ENCODE measurements around the gene MSANTD4.
"Not testable (repeated sequence)": the region's sequence is repeated elsewhere in the genome, so short reads cannot be mapped to it uniquely, and the experiment has no call there.

MSANTD4 gene

DNA sequence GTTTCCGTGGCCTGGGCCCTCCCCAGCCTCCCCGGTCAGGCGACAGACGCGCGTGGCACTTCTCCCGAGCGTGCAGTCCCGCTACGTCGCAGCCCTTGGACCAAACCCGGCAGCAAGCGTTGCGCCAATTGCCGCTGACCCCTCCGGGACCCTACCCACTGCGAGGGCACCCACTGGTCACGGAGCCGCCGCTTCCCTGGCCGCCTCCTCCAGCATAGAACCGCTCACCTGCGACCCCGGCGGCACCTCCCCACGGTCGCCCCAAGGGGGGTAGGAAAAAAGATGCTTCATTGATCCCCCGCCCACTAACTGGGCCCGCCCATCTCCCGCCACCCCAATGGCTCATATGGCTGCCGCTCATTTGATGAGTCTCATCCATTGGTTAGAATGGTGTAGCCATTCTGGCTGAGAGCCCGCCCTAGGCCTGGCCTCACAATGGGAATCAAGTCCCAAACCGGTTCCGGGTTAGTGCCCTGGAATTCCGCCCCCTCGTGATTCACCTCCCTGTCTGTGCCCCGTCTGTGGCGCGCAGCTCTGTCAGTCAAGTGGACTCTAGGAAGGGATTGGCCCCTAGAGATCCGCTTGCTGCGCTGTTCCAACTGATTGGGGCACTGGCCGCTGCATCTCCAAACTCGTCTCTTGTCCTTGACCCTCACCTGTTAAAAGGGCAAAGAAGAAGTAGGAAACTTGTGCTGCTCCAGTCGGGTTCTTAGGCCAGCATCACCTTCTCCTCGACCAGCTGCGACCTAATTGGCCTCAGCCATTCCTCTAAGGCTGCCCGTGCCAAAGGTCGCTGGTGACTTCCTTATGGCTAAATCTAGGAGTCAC is at the start of gene MSANTD4:
MSANTD4 (minus strand) TSS at position 274 of the 828 bp plus-strand sequence. CDS start 11,323 bp downstream, outside the sequence.
- peak; percentile 94 to 95 for DNase-seq (ENCODE audit: low read depth in 2 of 2)

DNA sequence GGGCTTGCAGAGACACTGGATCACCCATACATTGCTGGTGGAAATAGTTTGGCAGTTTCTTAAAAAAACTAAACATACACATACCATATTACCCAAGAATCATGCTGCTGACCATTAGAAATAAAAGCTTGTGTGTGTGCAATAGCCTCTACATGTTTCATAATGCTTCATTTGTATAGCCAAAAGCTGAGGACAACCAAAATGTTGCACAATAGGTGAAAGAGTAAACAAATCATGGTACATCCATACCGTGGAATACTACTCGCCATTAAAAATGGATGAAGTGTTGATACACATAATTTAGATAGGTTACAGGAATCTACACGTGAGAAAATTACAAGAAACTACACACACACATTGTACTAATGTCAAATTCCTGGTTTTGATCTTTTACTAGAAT is 48.6 kb upstream of the MSANTD4 start:
- DNase-seq (ENCODE audit: low read depth in 2 of 2) = no peak

DNA sequence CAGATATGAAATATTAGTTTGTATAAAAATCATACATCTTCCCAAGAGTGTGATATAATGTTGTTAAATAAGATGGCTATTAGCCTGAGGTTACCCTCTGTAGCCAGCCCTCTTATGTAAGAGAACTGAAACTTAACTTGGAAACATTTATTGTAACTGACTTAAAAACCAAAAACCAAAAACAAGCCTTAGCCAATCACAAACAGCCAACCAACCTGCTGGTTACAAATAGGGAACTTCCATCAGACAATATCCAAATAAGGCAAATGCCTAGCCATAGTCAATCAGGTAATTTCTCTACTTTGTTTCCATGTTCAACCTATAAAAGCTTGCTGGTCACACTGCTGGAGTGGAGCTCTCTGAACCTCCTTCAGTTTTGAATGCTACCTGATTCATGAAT is 41.0 kb upstream of the MSANTD4 start:
- DNase-seq (ENCODE audit: low read depth in 2 of 2) = no peak

DNA sequence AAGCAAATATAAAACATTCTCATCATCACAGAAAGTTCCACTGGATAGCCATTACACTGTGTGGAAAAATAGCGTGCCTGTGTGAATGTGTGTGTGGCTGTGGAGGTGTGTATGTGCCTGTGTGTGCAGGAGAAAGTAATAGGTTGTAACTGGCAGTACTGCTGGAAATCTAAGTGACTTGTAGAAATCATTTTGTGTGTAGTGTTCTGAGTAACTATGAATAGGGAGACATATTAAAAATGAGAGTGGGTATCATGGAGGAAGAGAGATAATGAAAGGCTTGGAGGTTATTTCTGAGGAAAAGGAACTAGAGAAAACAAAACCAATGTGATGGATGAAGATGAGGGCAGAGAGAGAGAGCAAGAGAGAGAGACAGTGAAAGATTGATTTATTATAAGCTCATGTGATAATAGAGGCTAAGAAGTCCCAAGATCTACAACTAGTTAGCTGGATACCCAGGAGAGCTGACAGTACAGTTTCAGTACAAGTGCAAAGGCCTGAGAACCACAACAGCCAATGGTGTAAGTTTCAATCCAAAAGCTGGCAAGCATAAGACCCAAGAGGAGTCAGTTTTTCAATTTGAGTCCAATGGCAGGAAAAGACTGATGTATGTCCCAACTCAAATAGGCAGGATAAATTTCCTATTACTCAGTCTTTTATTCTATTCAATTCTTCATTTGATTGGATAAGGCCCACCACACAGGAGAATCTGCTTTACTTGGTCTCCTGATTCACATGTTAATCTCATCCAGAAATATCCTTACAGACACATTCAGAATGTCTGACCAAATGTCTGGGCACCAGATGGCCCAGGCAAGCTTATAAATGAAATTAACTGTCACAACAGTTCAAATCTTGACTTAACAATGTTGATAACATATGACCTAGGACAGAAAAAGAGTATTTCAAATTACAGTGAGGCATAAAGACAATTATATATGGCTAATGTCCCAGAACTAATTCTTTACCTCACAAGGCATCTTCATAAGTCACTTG is 40.2 kb upstream of the MSANTD4 start:
- no peak for DNase-seq (ENCODE audit: low read depth in 2 of 2)

DNA sequence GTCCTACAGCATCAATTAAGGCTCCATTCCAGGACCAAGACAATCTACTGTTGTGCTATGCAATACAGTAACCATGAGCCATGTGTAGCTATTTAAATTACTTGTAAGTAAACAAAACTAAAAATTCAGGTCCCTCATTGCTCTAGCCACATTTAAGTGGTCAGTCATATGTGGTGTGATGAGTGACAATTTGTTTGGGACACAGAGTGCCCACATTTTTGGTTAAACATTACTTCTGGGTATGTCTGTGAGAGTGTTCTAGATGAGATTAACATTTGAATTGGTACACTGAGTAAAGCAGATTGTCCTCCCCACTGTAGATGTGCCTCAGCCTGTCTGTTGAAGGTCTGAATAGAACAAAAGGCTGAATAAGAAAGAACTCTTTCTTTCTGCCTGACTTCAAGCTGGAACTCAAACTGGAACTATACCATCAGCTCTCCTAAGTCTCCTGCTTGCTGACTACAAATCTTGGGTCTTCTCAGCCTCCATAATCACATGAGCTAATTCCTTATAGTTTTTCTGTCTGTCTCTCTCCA is 39.3 kb upstream of the MSANTD4 start:
- no peak for DNase-seq (ENCODE audit: low read depth in 2 of 2)

DNA sequence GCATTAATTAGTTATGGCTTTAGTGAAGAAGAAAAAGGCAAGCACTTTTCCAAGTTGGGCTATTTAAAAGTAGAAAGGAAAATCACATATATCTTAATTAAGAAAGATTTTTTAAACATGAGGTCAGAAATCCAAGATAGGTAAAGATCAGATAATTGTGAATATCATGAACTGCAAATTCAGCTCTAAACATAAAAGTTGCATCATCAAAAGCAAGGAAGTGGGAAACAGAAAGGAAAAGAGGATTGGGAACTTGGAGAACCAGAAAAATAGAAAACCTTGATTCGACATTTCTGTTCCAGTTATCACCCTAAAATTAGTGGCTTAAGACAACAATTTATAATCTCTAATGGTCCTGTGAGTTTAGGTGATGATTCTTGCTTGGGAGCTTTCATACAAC is 37.6 kb upstream of the MSANTD4 start:
- DNase-seq (ENCODE audit: low read depth in 2 of 2) = no peak

DNA sequence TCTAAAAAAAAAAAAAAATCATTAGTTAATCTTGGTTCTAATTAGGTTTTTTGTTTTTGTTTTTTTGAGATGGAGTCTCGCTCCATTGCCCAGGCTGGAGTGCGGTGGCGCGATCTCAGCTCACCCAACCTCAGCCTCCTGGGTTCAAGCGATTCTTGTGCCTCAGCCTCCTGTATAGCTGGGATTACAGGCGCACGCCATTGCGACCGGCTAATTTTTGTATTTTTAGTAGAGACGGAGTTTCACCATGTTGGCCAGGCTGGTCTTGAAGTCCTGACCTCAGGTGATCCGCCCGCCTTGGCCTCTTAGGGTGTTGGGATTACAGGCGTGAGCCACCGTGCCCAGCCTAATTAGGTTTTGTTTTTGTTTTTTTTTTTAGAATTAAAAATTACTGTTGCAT is 36.3 kb upstream of the MSANTD4 start:
- not testable (repeated sequence) for DNase-seq (ENCODE audit: low read depth in 2 of 2)

DNA sequence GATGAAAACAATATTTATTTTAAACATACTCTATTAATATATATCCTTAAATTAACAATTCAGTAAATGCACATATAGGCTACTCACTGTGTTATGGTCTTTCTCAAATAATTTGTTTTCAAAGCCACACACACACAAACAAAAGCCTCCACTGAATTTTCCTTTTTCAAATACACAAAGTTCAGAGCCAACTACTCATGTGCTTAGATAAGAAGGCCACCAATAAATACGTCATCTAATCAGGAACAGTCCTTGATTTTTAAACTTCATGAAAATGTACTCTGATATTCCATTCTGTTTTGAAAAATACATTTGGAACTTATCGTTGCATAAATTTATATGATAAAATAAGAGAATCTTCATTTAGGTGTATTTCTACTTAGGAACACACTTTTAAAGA is 29.1 kb upstream of the MSANTD4 start:
- DNase-seq (ENCODE audit: low read depth in 2 of 2) = no peak

DNA sequence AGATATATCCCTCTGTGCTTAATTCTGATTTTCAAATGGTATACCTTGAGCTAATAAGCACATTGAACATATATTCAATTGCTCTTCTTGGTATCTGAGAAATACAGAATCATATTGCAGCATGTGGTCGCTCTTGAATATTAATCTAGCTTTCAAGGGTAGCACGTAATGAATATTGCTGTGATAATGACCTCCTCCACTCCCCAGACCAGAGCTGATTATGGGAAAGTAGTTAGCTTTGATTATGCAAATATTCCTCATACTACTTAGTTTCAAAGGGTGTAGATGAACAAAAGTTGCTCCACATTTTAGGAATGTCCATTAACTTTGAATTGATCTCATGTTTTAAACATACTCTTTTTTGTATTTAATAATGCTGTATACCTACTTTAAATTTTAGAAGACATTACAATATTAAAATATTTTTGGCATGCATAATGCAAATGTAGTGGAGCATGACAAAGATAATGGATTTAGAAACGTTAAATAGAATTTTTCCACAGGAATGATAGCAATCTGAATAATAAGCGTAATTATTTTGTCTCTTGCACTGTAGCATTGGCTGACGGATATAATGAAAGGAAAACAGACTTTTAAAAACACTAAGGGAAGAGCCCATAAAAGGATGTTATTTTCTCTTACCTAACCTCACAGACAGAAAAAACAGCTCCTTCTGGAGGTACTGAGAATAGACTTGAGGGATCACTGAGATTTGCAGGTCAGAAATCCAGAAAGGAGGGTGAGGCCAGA is 27.9 kb upstream of the MSANTD4 start:
- DNase-seq (ENCODE audit: low read depth in 2 of 2) = no peak

DNA sequence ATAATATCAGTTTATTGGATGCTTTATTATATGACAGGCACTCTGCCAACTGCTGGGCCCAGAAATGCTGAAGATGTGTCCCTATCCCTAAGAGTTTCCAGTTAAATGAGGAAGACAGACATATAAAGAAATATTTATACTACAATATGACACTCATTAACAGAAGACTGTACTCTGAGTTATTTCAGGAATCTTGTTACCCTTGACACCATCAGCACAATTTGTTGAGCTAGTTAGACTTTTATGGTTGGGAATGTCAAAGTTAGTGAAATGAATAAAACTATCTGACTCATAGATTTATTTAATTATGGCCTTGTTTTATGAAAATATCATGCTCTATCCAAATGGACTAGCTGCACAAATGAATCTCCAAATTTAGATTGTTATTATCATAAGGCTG is 25.6 kb upstream of the MSANTD4 start:
- no peak for DNase-seq (ENCODE audit: low read depth in 2 of 2)

DNA sequence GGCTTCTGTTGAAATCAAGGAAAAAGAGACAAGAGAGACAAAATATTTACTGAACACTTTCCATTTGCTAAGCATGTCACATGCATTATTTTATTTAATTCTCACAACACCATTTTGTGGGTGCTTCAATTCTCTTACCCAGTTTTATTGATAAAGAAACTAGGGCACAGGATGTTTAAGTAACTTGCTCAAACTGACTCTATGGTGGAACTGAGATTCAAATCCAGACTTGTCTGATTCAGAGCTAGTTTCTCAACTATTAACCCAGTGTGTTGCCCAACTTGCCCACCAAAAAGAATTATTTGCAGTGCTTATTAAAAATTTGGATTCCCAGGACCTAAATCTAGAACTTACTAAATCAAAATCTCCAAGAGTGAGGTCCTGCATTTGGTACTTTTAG is 21.5 kb upstream of the MSANTD4 start:
- DNase-seq (ENCODE audit: low read depth in 2 of 2) = no peak

DNA sequence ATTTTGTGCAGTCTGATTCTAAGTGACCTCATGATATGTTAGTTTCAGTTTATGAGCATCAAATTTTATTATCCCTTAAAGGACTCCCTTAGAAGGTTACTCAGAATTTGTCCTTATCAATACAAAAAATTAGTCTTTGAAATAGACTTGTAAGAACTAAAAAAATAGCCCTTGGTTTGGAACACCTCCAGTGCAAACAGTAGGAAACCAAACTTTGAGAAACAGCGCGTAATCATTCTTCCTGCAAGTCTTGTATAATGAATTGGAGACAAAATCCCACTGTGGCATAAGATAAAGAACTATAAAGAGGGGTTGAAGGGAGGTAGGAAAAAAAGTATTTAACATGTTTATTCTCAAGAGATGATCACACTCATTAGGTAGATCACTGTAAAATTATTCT is 10.8 kb upstream of the MSANTD4 start:
- DNase-seq (ENCODE audit: low read depth in 2 of 2) = no peak

DNA sequence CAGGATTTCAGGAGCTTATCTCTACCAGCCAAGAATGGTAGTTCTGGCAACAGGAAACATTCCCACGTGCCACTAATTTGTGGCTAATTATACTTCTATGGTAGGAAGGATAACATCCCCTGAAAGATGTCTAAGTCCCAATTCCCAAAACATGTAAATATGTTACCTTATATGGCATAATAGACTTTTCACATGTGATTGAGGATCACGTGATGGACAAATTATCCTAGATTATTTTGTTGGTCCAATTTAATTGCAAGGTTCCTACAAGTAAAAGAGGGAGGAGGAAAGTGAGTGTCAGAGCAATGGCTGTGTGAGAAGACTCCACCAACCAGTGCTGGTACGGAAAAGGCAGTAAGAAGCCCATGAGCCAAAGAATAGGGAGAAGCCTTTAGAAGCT is 9.9 kb upstream of the MSANTD4 start:
- DNase-seq (ENCODE audit: low read depth in 2 of 2) = no peak

DNA sequence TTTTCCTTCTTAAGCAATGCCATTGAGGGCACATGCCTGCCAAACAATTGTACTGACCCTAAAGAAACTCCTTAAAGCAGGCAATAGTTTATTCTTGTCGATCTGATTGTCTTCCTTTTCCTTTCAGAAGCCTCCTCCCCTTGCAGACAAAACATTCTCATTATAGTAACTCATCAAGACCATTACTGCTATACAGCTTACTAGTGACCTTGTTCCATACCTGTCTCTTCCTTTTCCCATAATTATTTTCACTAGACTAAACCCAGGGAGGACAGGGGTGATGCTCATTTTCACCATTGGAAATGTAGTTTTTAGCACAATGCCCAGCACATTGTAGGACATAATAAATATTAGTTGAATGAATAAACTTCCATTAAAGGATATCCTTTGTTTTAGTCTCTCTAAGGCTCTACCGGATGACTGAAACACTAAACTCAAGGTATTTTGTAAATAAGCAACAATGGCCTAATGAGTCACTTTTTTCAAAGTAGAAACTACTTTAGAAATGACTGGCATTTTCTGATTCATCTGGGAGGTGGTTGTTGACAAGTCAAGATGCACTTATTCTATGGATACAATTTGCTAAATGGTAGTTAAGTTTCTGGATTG is 9.3 kb upstream of the MSANTD4 start:
- no peak for DNase-seq (ENCODE audit: low read depth in 2 of 2)

DNA sequence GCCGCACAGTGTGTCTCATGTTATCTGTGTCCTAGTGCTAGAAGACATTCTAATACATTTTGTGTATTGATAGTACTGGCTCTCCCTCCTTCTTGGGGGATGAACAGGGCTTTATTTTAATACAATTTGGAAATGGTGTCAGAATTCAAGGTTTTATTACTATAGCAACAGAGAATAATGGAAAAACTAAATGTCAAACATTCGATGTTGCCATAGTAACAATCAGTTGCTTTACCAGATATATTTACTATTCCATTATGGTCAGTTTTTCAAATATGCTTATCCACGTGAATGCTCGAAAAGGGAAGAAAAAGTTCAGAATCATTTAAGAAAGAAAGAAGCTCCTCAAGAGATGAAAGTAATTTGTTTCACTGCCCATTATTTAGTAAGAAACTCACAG is 8.6 kb upstream of the MSANTD4 start:
- DNase-seq (ENCODE audit: low read depth in 2 of 2) = no peak

DNA sequence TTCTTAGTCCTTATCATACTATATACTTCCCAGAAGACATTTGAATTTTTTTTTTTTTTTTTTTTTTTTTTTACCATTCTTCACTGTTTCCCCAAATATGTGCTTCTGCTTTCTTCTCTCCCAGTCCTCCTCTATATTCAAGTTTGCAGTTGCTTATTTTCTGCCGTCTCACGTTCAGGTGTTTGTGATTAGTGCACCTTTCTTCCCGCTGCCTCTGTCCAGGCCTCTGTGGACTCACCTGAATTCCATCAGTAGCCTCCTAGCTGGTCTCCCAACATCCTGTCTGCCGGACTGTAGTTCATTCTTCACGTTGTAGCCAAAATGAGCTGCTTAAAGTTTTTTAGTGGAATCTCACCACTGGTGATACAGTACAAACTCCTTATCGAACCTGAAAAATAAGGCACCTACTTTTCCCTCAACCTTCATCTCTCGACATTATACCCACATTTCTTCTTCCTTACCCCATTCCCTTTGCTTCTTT is 795 bp upstream of the MSANTD4 start:
- DNase-seq (ENCODE audit: low read depth in 2 of 2) = no peak

DNA sequence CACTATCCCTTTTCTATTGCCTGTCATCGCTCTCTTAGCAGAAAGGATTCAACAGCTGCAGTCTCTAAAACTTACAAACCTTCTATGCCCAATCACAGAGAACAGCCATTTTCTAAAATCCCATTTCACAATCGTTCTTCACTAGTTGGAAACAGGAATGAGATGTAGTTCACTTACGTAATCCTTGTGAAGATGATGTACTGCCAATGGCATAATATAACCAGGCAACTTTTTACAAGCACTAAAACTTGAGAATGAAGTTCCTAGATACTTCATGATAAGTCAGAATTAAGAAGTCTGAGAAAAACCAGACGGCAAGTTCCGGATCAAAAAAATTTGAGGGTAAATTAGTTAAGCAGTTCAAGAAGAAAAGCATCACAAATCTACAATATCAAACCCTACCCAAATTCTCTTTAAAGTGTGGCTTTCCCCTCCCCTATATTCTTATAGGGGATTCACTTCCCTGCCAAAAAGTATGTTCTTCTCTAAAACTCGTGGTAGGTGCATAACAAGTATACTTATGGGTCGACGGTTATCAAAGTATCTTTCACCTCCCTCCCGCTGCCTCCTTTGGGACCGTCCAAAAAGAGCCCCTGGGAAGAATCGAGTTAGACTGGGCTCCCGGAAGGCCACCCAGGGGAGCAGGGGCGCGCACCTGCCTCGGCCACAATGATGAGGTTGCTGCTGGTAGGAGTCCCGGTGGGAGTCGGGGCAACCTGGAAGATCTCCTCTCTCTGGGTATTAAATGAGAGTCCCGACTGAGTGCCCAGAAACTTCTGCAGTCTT is 666 bp downstream of the MSANTD4 start:
- no peak for DNase-seq (ENCODE audit: low read depth in 2 of 2)

DNA sequence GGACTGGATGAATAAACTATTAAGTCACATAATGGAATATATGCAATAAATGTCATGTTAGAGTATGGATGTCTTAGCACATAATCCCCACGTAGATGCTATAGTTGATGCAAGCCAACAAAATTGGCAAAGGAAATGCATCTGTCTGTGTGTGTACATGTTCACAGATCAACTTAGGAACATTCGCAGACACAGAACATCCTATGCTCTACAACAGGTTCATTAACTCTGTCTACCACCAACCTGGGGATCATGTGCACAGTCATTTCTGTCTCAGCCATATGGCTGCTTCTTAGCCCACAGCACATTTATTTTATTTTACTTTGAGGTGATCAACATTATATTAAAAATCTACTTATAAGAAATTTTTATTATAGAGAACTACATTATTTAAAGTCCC is 4.9 kb downstream of the MSANTD4 start:
- DNase-seq (ENCODE audit: low read depth in 2 of 2) = no peak

DNA sequence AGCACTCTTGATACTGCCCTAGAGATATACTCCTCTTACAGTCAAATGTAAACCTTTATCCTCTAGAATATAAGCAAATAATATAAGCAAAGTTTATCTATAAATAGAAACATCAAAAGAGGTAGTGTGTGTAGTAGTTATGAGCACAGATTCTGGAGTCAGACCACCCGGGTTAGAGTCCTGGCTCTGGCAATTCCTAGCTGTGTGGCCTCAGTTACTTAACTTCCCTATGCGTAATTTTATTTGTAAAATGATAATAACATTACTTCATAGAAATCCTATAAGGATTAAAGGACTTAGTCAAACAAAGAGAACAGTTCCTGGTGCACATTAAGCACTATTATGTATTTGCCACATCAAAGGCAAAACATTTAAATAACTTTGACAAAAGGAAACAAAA is 7.0 kb downstream of the MSANTD4 start:
- no peak for DNase-seq (ENCODE audit: low read depth in 2 of 2)

DNA sequence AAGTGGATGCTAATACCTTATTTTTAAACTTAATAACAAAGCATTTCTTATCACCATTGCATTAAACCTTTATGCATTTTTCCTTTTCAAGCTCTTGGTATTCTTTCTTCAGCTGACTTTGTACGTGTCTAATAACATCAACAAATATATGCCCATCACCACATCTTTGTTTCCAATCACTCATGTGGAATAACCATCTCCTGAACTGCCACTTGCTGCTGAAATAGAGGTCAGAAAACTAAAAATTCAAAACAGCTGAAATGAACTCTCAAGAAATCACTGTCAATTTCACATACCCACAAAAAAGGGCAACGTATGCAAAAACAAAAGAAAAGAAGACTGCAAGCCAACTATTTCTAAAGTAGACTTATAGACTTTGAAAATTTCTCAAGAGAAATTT is 7.4 kb downstream of the MSANTD4 start:
- DNase-seq (ENCODE audit: low read depth in 2 of 2) = no peak

Measured in stimulated activated CD8-positive, alpha-beta memory T cell treated with anti-CD3 and anti-CD28 coated beads, Interleukin-15, amount 100 ng/mL, for 48 hours (primary cell).